GM13977 (cell line): ENCODE results near the gene ZNF592.

Source experiments
- DNase-seq: peaks from one replicate; pipeline ENCODE4 v3.0.0; 2012; ENCODE audit warnings: low spot score
- CTCF ChIP-seq: IDR thresholded peaks from 2 replicates; pipeline ENCODE4 v1.5.1; 2012; ENCODE audit warnings: mild to moderate bottlenecking, control low read depth; ENCODE audit not compliant: insufficient read depth; ENCODE audit errors: extremely low read depth, missing control alignments
- in situ Hi-C: fragments of 300-500 bp; cut with MboI; formaldehyde crosslinking; loops from one replicate; pipeline ENCODE4 v1.12.0; 2022; ENCODE audit warnings: low sequenced_read_pairs, low pct_unique_long_range_greater_than_20kb, mixed read lengths, inconsistent platforms; ENCODE audit not compliant: unreplicated experiment

The ZNF592 gene

GRCh38 chr15:84773716-84774115, 25.3 kb downstream of the ZNF592 start:
- DNase-seq: no peak
- in situ Hi-C loops: no loop called here
- TF ChIP-seq CTCF: no peak

- DNase-seq: no peak
- no peak for TF ChIP-seq CTCF
- in situ Hi-C loops: no loop called here
Measured at GRCh38 chr15:84775867-84776449, 27.6 kb downstream of the ZNF592 start.

- DNase-seq: no peak
- no peak for TF ChIP-seq CTCF
- in situ Hi-C loops: no loop called here
Measured at GRCh38 chr15:84778194-84778593, 29.8 kb downstream of the ZNF592 start.

GRCh38 chr15:84780492-84780891, 32.1 kb downstream of the ZNF592 start:
- TF ChIP-seq CTCF: no peak
- no peak for DNase-seq
- in situ Hi-C loops: no loop called here

- TF ChIP-seq CTCF: no peak
- no peak for DNase-seq
- in situ Hi-C loops: no loop called here
Measured at GRCh38 chr15:84781495-84781894, 33.1 kb downstream of the ZNF592 start.

GRCh38 chr15:84782346-84782745, 34.0 kb downstream of the ZNF592 start:
- in situ Hi-C loops: no loop called here
- no peak for DNase-seq
- TF ChIP-seq CTCF: no peak

- no peak for DNase-seq
- in situ Hi-C loops: no loop called here
Measured at GRCh38 chr15:84783493-84784251, 35.3 kb downstream of the ZNF592 start.

More at GRCh38 chr15:84783493-84784251, 35.3 kb downstream of the ZNF592 start:
- no peak for TF ChIP-seq CTCF
